Neutrophil (primary cell): ENCODE measurements around the gene PTPRN2.
"Not testable (repeated sequence)": the region's sequence is repeated elsewhere in the genome, so short reads cannot be mapped to it uniquely, and the experiment has no call there.

Experiments
- H3K27ac ChIP-seq: fragments of 200-600 bp; sonication (generic); 2 replicates; pipeline ENCODE4 v1.5.1; 2016; ENCODE audit warnings: mild to moderate bottlenecking, moderate library complexity
- H3K27me3 ChIP-seq: fragments of 200-600 bp; sonication (generic); 2 replicates; pipeline ENCODE4 v1.6.0; 2016; ENCODE audit warnings: mild to moderate bottlenecking
- H3K36me3 ChIP-seq: fragments of 200-600 bp; sonication (generic); 2 replicates; pipeline ENCODE4 v1.5.1; 2017
- H3K4me1 ChIP-seq, 2 experiments: fragments of 200-600 bp in 1 of 2; sonication (generic) in 1 of 2; 1 replicate in 1 of 2; 2 replicates in 1 of 2; pipeline versions ENCODE4 v1.5.1 to v1.6.1; 2013 to 2016; ENCODE audit warnings: low read depth in 1 of 2, low read length in 1 of 2, mild to moderate bottlenecking in 1 of 2, moderate library complexity in 1 of 2; ENCODE audit not compliant: control insufficient read depth in 1 of 2, insufficient read depth in 1 of 2
- H3K4me3 ChIP-seq, 2 experiments: fragments of 200-600 bp in 1 of 2; sonication (generic) in 1 of 2; 1 replicate in 1 of 2; 2 replicates in 1 of 2; pipeline ENCODE4 v1.5.1; 2013 to 2016; ENCODE audit warnings: low read depth in 1 of 2, low read length in 1 of 2, mild to moderate bottlenecking in 1 of 2, moderate library complexity in 1 of 2
- H3K9me3 ChIP-seq: fragments of 200-600 bp; sonication (generic); 2 replicates; pipeline ENCODE4 v1.5.1; 2016
- TF ChIP-seq, protein P1 (sequence below): fragments of 200-600 bp; sonication (generic); IDR thresholded peaks from 2 replicates; pipeline ENCODE4 v1.5.1; 2016; ENCODE audit warnings: antibody characterized with exemption

The PTPRN2 gene

DNA sequence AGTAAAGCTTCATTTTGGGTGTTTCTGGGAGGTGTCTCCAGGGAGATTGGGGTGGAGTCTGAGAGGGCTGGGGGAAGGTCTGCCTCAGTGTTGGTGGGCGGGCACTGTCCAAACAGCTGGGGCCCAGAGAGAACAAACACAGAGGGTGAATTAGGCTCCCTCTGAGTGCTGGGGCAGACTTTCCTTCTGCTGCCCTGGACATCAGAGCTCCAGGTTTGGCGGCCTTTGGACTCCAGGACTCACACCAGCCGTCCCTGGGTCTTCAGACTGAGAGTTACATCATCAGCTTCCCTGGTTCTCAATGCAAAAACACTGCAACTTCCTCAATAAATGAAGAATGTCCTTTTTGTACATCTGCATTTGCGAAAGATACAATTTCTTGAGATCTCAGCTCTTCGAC is 427.4 kb downstream of the PTPRN2 start:
- H3K9me3 ChIP-seq, result no peaks in the 10 kb centered on the region

DNA sequence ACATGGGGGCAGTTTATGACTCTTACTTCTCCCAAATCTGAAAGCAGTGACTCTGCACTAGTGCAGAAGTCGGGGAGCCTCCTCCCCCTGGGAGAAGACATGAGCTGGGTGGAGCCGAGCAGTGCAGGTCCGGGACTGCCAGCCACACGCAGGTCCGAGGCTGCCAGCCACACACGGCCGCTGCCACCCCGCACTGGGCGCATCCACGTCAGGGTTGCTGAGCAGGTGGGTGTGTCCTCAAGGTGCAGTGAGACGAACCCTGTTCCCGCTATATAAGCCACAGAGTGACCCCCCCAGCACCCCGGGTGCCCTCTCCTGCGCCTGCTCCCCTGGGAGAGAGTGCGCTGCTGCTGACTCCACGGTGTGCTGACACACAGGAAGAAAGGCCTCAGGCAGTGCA is 430.2 kb downstream of the PTPRN2 start:
- H3K27ac ChIP-seq, result no peak overlapping the region
- no peak overlapping the region for H3K4me3 ChIP-seq
- TF ChIP-seq, protein P1, sequence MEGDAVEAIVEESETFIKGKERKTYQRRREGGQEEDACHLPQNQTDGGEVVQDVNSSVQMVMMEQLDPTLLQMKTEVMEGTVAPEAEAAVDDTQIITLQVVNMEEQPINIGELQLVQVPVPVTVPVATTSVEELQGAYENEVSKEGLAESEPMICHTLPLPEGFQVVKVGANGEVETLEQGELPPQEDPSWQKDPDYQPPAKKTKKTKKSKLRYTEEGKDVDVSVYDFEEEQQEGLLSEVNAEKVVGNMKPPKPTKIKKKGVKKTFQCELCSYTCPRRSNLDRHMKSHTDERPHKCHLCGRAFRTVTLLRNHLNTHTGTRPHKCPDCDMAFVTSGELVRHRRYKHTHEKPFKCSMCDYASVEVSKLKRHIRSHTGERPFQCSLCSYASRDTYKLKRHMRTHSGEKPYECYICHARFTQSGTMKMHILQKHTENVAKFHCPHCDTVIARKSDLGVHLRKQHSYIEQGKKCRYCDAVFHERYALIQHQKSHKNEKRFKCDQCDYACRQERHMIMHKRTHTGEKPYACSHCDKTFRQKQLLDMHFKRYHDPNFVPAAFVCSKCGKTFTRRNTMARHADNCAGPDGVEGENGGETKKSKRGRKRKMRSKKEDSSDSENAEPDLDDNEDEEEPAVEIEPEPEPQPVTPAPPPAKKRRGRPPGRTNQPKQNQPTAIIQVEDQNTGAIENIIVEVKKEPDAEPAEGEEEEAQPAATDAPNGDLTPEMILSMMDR, result no peak
- H3K4me1 ChIP-seq, result no peaks in the 10 kb centered on the region
- H3K27me3 ChIP-seq, result no peaks in the 10 kb centered on the region
- peaks cover 4% of the 10 kb centered on the region for H3K9me3 ChIP-seq
- no peaks in the 10 kb centered on the region for H3K36me3 ChIP-seq

More for the DNA sequence above, 427.4 kb downstream of the PTPRN2 start:
- H3K27ac ChIP-seq, result no peak overlapping the region
- no peaks in the 10 kb centered on the region for H3K36me3 ChIP-seq
- no peaks in the 10 kb centered on the region for H3K4me1 ChIP-seq
- TF ChIP-seq, protein P1, result no peak
- no peaks in the 10 kb centered on the region for H3K27me3 ChIP-seq
- no peak overlapping the region for H3K4me3 ChIP-seq

- H3K4me1 ChIP-seq, H3K36me3 ChIP-seq, H3K27me3 ChIP-seq, H3K27ac ChIP-seq, H3K4me3 ChIP-seq: not testable (repeated sequence)
- H3K9me3 ChIP-seq, result peaks cover 16% of the 10 kb centered on the region
These were observed 436.4 kb downstream of the PTPRN2 start for GRCh38 chr7:158151273-158151672.

GRCh38 chr7:158150234-158150633 is 437.4 kb downstream of the PTPRN2 start:
- Histone ChIP-seq H3K4me3 (no peak overlapping the region), H3K27ac (no peak overlapping the region), H3K4me1 (no peaks in the 10 kb centered on the region), H3K36me3 (no peaks in the 10 kb centered on the region), H3K9me3 (peaks cover 16% of the 10 kb centered on the region), H3K27me3 (no peaks in the 10 kb centered on the region)
- TF ChIP-seq, protein P1, result no peak

DNA sequence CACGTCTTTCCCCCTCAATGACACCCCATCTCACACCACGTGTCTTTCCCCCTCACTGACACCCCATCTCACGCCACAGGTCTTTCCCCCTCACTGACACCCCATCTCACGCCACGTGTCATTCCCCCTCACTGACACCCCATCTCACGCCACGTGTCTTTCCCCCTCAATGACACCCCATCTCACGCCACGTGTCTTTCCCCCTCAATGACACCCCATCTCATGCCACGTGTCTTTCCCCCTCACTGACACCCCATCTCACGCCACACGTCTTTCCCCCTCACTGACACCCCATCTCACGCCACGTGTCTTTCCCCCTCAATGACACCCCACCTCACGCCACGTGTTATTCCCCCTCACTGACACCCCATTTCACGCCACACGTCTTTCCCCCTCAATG is 440.2 kb downstream of the PTPRN2 start:
- H3K27ac ChIP-seq, H3K4me3 ChIP-seq, H3K4me1 ChIP-seq, H3K36me3 ChIP-seq, H3K27me3 ChIP-seq: not testable (repeated sequence)
- H3K9me3 ChIP-seq, result peaks cover 12% of the 10 kb centered on the region

- Histone ChIP-seq H3K9me3 (peaks cover 15% of the 10 kb centered on the region), H3K4me3 (no peak overlapping the region), H3K36me3 (no peaks in the 10 kb centered on the region), H3K27ac (no peak overlapping the region), H3K4me1 (no peaks in the 10 kb centered on the region), H3K27me3 (no peaks in the 10 kb centered on the region)
- TF ChIP-seq, protein P1, result no peak
These were observed 442.3 kb downstream of the PTPRN2 start for GRCh38 chr7:158145370-158145769.
